HTERT RPE-1 (cell line): ENCODE results near the gene OLFML1.

Source experiments
- in situ Hi-C: fragments of 300-500 bp; cut with MboI; formaldehyde crosslinking; loops from 4 replicates; pipeline ENCODE4 v1.14.3; 2020; ENCODE audit warnings: low sequenced_read_pairs

Gene OLFML1

DNA sequence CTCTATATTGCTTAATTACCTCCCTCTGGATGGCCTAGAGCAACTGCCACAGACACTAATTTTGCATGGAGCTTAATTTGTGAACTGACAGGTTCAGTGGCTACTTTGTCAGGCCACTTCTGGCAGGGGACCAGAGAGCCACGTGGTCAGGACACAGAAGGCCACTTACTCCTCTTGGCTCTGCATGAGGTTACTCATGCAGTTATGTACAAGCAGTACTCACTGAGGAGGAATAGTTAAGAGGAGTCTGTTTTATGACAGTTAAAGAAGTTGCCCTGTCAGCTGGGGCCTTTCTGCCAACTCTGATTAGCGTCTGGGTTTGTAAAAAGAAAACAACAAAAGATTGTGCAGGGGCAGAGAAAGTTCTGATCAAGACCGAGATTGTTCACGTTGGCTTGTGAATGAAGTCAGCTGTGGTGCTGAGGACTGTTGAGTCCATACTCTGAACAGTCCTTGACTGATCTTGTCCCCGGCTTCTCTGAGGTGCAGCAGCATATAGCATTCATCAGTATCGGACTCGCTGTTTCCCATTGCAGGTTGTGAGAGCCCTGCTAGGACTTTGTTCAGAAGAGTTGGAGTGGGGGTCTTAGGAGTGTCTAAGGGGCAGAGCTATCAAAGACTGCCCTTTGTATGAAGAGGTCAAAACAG lies 69.9 kb downstream of the OLFML1 start:
- in situ Hi-C loops = no loop called here

- in situ Hi-C loops = no loop called here
Observed at GRCh38 chr11:7558046-7558445, 72.7 kb downstream of the OLFML1 start.

- in situ Hi-C loops = no loop called here
Observed at GRCh38 chr11:7559398-7560283, 74.3 kb downstream of the OLFML1 start.
